ENCODE results near the gene ISCU.
"Not testable (repeated sequence)": the region's sequence is repeated elsewhere in the genome, so short reads cannot be mapped to it uniquely, and the experiment has no call there.

The ISCU gene

GRCh38 chr12:108607981-108608600, 45.7 kb downstream of the ISCU start:
- DNase-seq: no peak

- no peak for DNase-seq
These were observed 46.2 kb downstream of the ISCU start for GRCh38 chr12:108608616-108609015.

GRCh38 chr12:108609537-108610335, 47.3 kb downstream of the ISCU start:
- DNase-seq: no peak

- no peak for DNase-seq
These were observed 48.0 kb downstream of the ISCU start for GRCh38 chr12:108610336-108610815.

GRCh38 chr12:108610856-108611605, 48.6 kb downstream of the ISCU start:
- no peak for DNase-seq

GRCh38 chr12:108611884-108612415, 49.6 kb downstream of the ISCU start:
- no peak for DNase-seq

GRCh38 chr12:108612788-108613282, 50.4 kb downstream of the ISCU start:
- DNase-seq: no peak

- no peak for DNase-seq
These were observed 51.2 kb downstream of the ISCU start for GRCh38 chr12:108613548-108613947.

- no peak for DNase-seq
These were observed 51.6 kb downstream of the ISCU start for GRCh38 chr12:108614041-108614440.

GRCh38 chr12:108614639-108615038, 52.2 kb downstream of the ISCU start:
- no peak for DNase-seq

GRCh38 chr12:108615918-108616317, 53.5 kb downstream of the ISCU start:
- DNase-seq: no peak

GRCh38 chr12:108616359-108616758, 54.0 kb downstream of the ISCU start:
- no peak for DNase-seq

- DNase-seq: no peak
These were observed 54.8 kb downstream of the ISCU start for GRCh38 chr12:108616941-108617858.

GRCh38 chr12:108618079-108618952, 55.9 kb downstream of the ISCU start:
- peak; percentile 87 for DNase-seq

GRCh38 chr12:108618953-108619274, 56.5 kb downstream of the ISCU start:
- not testable (repeated sequence) for DNase-seq
